Measurements from ENCODE around the gene MARCKS.

GRCh38 chr6:113830140-113830539 lies 27.0 kb upstream of the MARCKS start:
- TF ChIP-seq POLR2A (IDR thresholded peaks at IDR 0.05; ENCODE audit: low read length) (no peak), GATA1 (IDR thresholded peaks at IDR 0.05; ENCODE audit: low read depth, low read length) (no peak)
